Neuronal stem cell (in vitro differentiated cells): ENCODE results near the gene SV2C.

Source experiments
- DNase-seq: peaks from one replicate; pipeline ENCODE4 v3.0.0-alpha.2; 2013; ENCODE audit warnings: low spot score
- H2AFZ ChIP-seq: one replicate; pipeline ENCODE4 v1.6.1; 2013; ENCODE audit warnings: mild to moderate bottlenecking, low read length, inconsistent platforms
- H2AK5ac ChIP-seq: 2 replicates; pipeline ENCODE4 v1.6.1; 2013; ENCODE audit warnings: low read depth, mild to moderate bottlenecking, inconsistent platforms, low read length, moderate library complexity, mixed read lengths
- H2BK120ac ChIP-seq: 2 replicates; pipeline ENCODE4 v1.6.1; 2013; ENCODE audit warnings: low read depth, mild to moderate bottlenecking, inconsistent platforms, low read length, moderate library complexity, mixed read lengths
- H2BK12ac ChIP-seq: one replicate; pipeline ENCODE4 v1.6.1; 2013; ENCODE audit warnings: low read length, inconsistent platforms
- H2BK15ac ChIP-seq: 2 replicates; pipeline ENCODE4 v1.6.1; 2013; ENCODE audit warnings: mild to moderate bottlenecking, low read length, inconsistent platforms, mixed read lengths
- H2BK5ac ChIP-seq: one replicate; pipeline ENCODE4 v1.6.1; 2013; ENCODE audit warnings: inconsistent platforms, mild to moderate bottlenecking, low read length, moderate library complexity
- H3K14ac ChIP-seq: one replicate; pipeline ENCODE4 v1.6.1; 2013; ENCODE audit warnings: low read length, inconsistent platforms
- H3K18ac ChIP-seq: 2 replicates; pipeline ENCODE4 v1.6.1; 2013; ENCODE audit warnings: low read length, inconsistent platforms
- H3K23ac ChIP-seq: 2 replicates; pipeline ENCODE4 v1.6.1; 2013; ENCODE audit warnings: low read depth, mild to moderate bottlenecking, mixed read lengths, low read length, inconsistent platforms; ENCODE audit not compliant: poor library complexity
- H3K27ac ChIP-seq: replicated peaks from 3 replicates; pipeline ENCODE4 v1.5.1; 2013; ENCODE audit warnings: low read length, inconsistent platforms
- H3K27me3 ChIP-seq, 3 experiments: 2 replicates each; pipeline ENCODE4 v1.6.1; 2013; ENCODE audit warnings: low read length in 3 of 3, mild to moderate bottlenecking in 2 of 3, inconsistent platforms in 1 of 3, low read depth in 1 of 3, mixed read lengths in 1 of 3, moderate library complexity in 1 of 3; ENCODE audit not compliant: control insufficient read depth in 3 of 3, insufficient read depth in 3 of 3
- H3K36me3 ChIP-seq, 2 donors: replicated peaks in 1 of 2; 2 replicates each; pipeline ENCODE4 v1.6.1; 2013; ENCODE audit warnings: low read length in 2 of 2; ENCODE audit not compliant: control insufficient read depth in 2 of 2, insufficient read depth in 2 of 2
- H3K4ac ChIP-seq: 2 replicates; pipeline ENCODE4 v1.6.1; 2013; ENCODE audit warnings: inconsistent platforms, mild to moderate bottlenecking, low read length, moderate library complexity
- H3K4me1 ChIP-seq, 2 donors: 1 replicate in 1 of 2; 2 replicates in 1 of 2; pipeline ENCODE4 v1.6.1; 2013; ENCODE audit warnings: low read length in 2 of 2, low read depth in 1 of 2; ENCODE audit not compliant: control insufficient read depth in 2 of 2, insufficient read depth in 1 of 2
- H3K4me2 ChIP-seq: one replicate; pipeline ENCODE4 v1.6.1; 2013; ENCODE audit warnings: mild to moderate bottlenecking, low read length, inconsistent platforms; ENCODE audit not compliant: insufficient read depth, poor library complexity, severe bottlenecking
- H3K4me3 ChIP-seq, 2 donors: 2 replicates each; pipeline ENCODE4 v1.5.1; 2013; ENCODE audit warnings: low read length in 2 of 2, mild to moderate bottlenecking in 2 of 2, inconsistent platforms in 1 of 2, moderate library complexity in 1 of 2
- H3K79me1 ChIP-seq: one replicate; pipeline ENCODE4 v1.6.1; 2013; ENCODE audit warnings: low read depth, mild to moderate bottlenecking, inconsistent platforms, low read length, moderate library complexity
- H3K9ac ChIP-seq: one replicate; pipeline ENCODE4 v1.6.1; 2013; ENCODE audit warnings: mild to moderate bottlenecking, low read depth, low read length, inconsistent platforms; ENCODE audit not compliant: poor library complexity
- H3K9me3 ChIP-seq, 2 donors: replicated peaks in 1 of 2; 2 replicates each; pipeline versions ENCODE3 to v1.6.1; 2013; ENCODE audit warnings: low read length in 2 of 2, mild to moderate bottlenecking in 2 of 2, inconsistent platforms in 1 of 2, low read depth in 1 of 2, mixed read lengths in 1 of 2, moderate library complexity in 1 of 2; ENCODE audit not compliant: control insufficient read depth in 2 of 2, insufficient read depth in 1 of 2
- H4K8ac ChIP-seq: one replicate; pipeline ENCODE4 v1.6.1; 2013; ENCODE audit warnings: low read depth, mild to moderate bottlenecking, inconsistent platforms, low read length, moderate library complexity
- H4K91ac ChIP-seq: one replicate; pipeline ENCODE4 v1.6.1; 2013; ENCODE audit warnings: low read length, low read depth, mild to moderate bottlenecking, inconsistent platforms; ENCODE audit not compliant: poor library complexity
- WGBS, 2 donors: extraction: QIAGEN DNeasy Blood & Tissue Kit; methylation state at CpG; one replicate each; pipeline ENCODE4 v1.1.7; 2013; ENCODE audit warnings: missing lambda C conversion rate in 2 of 2, mixed read lengths in 1 of 2; ENCODE audit not compliant: insufficient read length in 2 of 2, insufficient replicate concordance in 1 of 2; ENCODE audit errors: extremely low coverage in 2 of 2; 5-methylcytosine and 5-hydroxymethylcytosine counted together

Gene SV2C

DNA sequence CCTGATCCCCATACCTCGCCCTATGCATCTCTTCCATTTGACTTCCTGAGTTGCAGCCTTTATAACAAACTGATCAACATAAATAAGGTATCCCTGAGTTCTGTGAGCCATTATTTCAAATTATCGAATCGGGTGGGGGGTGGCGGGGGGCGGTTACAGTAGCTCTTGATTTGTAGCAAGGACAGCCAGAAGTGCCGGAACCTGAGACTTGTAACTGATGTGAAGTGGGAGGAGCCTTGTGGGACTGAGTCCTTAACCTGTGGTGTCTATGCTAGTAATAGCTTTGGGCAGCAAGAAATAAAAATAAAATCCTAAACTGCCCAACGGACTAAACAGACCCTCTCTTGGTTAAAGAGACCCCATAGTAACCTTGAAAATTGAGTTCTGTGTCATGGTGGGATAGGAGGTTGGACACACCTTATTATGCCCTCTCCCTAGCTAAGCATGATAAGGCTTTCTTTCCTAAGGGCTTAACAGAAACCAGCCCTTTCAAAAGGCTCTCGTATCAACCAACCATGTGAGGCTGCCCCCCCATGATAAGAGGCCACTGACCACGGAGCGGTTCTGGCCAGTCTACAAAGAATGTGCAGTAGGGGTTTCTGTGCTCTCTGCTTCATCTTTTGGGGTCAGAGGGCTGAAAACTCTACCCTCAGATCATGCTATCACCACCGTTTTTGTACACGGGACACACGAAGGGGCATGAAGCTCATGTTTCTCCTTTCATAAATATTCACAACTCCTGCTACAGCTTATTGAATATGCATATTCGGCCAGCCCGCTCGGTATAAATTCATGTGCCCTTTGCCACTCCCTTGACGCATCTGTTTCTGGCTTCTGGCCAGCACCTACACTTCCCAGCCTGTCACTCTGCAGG is 280.4 kb downstream of the SV2C start:
- Histone ChIP-seq H2BK120ac (no peak overlapping the region), H2AK5ac (no peak overlapping the region), H3K79me1 (no peaks in the 10 kb centered on the region), H2BK5ac (no peak overlapping the region), H3K27ac (no peak overlapping the region), H2BK15ac (no peak overlapping the region), H3K18ac (no peak overlapping the region), H3K14ac (no peak overlapping the region), H2BK12ac (no peak overlapping the region), H3K23ac (no peak overlapping the region), H4K8ac (no peak overlapping the region), H2AFZ (peak overlapping the region; percentile 74), H3K36me3 (no peaks in the 10 kb centered on the region), H3K4ac (no peak overlapping the region), H3K9ac (no peak overlapping the region), H4K91ac (no peak overlapping the region), H3K9me3 (no peaks in the 10 kb centered on the region), H3K27me3 (no peaks in the 10 kb centered on the region), H3K4me3 (no peak overlapping the region), H3K4me2 (no peak overlapping the region), H3K4me1 (peaks cover 0 to 7% of the 10 kb centered on the region in 2 donors)
- no peak for DNase-seq
- WGBS, 2 donors = no CpG with 5 or more reads among the region's 17 CpGs

DNA sequence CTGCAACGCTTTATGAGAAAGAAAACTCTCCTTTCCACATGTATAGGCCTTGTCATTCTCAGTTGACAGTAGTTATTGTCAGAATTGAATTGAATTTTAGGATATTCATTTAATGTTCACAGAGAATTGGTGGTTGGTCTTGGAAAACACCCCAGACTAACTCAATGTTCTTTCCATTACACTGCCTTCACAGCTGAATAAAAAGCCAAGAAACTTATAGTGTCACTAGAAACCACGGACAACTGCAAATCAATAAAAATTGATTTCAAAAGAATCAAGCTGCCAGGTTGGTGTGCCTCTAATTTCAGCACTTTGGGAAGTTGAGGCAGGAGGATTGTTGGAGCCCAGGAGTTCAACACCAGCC is 281.0 kb downstream of the SV2C start:
- no peaks in the 10 kb centered on the region for H3K36me3 ChIP-seq
- H3K9ac ChIP-seq = no peak overlapping the region
- H3K4ac ChIP-seq = no peak overlapping the region
- peak overlapping the region; percentile 74 for H2AFZ ChIP-seq
- no peaks in the 10 kb centered on the region for H3K27me3 ChIP-seq
- no peak for DNase-seq
- H2AK5ac ChIP-seq = no peak overlapping the region
- no peak overlapping the region for H4K8ac ChIP-seq
- no peak overlapping the region for H2BK12ac ChIP-seq
- H3K27ac ChIP-seq = no peak overlapping the region
- no peak overlapping the region for H3K4me3 ChIP-seq
- no peak overlapping the region for H3K18ac ChIP-seq
- H3K14ac ChIP-seq = no peak overlapping the region
- no peak overlapping the region for H2BK15ac ChIP-seq
- no peak overlapping the region for H4K91ac ChIP-seq
- no peak overlapping the region for H2BK120ac ChIP-seq
- no peak overlapping the region for H3K23ac ChIP-seq
- no peak overlapping the region for H2BK5ac ChIP-seq
- peaks cover 0 to 7% of the 10 kb centered on the region in 2 donors for H3K4me1 ChIP-seq
- H3K4me2 ChIP-seq = no peak overlapping the region
- H3K9me3 ChIP-seq = no peaks in the 10 kb centered on the region
- H3K79me1 ChIP-seq = no peaks in the 10 kb centered on the region
- WGBS, 2 donors = no CpG with 5 or more reads among the region's 2 CpGs

DNA sequence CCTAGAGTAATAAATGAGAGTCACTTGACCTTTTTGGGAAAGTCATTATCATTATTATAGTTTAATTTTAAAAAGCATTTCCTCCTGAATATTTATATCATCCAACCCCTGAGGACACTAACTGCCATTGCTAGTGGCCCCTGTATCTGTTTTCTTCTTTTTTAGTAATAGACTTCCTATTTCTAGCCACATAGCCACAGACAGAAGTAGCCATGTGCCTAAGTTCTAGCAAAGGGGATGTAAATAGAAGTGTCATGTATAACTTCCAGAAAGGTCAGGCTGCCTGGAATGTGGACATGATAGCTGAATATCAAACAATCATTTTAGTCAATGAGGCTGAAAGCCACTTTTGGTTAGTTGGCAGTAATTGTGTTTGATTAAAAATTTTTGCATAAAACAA is 282.4 kb downstream of the SV2C start:
- no peak overlapping the region for H2AK5ac ChIP-seq
- no peaks in the 10 kb centered on the region for H3K27me3 ChIP-seq
- no peak overlapping the region for H3K4me2 ChIP-seq
- no peak overlapping the region for H3K18ac ChIP-seq
- peaks cover 0 to 7% of the 10 kb centered on the region in 2 donors for H3K4me1 ChIP-seq
- H2BK15ac ChIP-seq = no peak overlapping the region
- H3K36me3 ChIP-seq = no peaks in the 10 kb centered on the region
- no peaks in the 10 kb centered on the region for H3K9me3 ChIP-seq
- no peak overlapping the region for H4K8ac ChIP-seq
- H4K91ac ChIP-seq = no peak overlapping the region
- no peak for DNase-seq
- H2BK12ac ChIP-seq = no peak overlapping the region
- H2AFZ ChIP-seq = no peak overlapping the region
- no peaks in the 10 kb centered on the region for H3K79me1 ChIP-seq
- no peak overlapping the region for H3K27ac ChIP-seq
- H3K9ac ChIP-seq = no peak overlapping the region
- no peak overlapping the region for H3K4me3 ChIP-seq
- no peak overlapping the region for H2BK5ac ChIP-seq
- H2BK120ac ChIP-seq = no peak overlapping the region
- no peak overlapping the region for H3K4ac ChIP-seq
- H3K23ac ChIP-seq = no peak overlapping the region
- H3K14ac ChIP-seq = no peak overlapping the region

DNA sequence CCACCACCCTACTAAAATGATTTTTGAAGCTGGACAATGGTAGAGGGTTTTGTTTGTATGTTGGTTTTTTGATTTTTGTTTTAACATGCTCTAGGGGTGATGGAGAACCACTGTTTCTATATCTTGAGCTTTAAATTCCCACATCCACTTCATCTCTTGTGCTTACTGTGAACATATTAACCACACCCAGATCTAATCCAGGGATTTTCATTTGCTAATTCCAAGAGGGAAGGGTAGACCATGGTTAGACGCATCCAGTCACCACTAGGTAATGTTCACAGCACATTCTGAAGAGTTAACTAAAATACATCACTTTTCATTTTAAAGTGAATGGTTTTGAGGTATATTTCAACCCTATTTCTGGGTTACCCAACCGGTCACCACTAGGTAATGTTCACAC is 283.4 kb downstream of the SV2C start:
- no peak overlapping the region for H4K8ac ChIP-seq
- no peak overlapping the region for H3K4ac ChIP-seq
- no CpG with 5 or more reads among the region's 2 CpGs for WGBS, 2 donors
- H3K4me1 ChIP-seq = peaks cover 0 to 7% of the 10 kb centered on the region in 2 donors
- H2AK5ac ChIP-seq = no peak overlapping the region
- H3K9ac ChIP-seq = no peak overlapping the region
- H3K27ac ChIP-seq = no peak overlapping the region
- no peaks in the 10 kb centered on the region for H3K27me3 ChIP-seq
- no peak overlapping the region for H3K4me3 ChIP-seq
- no peak overlapping the region for H2BK120ac ChIP-seq
- H3K36me3 ChIP-seq = no peaks in the 10 kb centered on the region
- no peak overlapping the region for H2BK12ac ChIP-seq
- H3K23ac ChIP-seq = no peak overlapping the region
- no peak overlapping the region for H3K4me2 ChIP-seq
- no peak for DNase-seq
- no peaks in the 10 kb centered on the region for H3K9me3 ChIP-seq
- H2BK15ac ChIP-seq = no peak overlapping the region
- no peak overlapping the region for H2AFZ ChIP-seq
- H4K91ac ChIP-seq = no peak overlapping the region
- no peaks in the 10 kb centered on the region for H3K79me1 ChIP-seq
- no peak overlapping the region for H2BK5ac ChIP-seq
- H3K14ac ChIP-seq = no peak overlapping the region
- H3K18ac ChIP-seq = no peak overlapping the region
